SW480 (cell line): ENCODE data around the gene NSG2.

Source experiments
- DNase-seq: peaks from one replicate; pipeline ENCODE4 v3.0.0-alpha.2; 2016; ENCODE audit warnings: low spot score

Gene NSG2

DNA sequence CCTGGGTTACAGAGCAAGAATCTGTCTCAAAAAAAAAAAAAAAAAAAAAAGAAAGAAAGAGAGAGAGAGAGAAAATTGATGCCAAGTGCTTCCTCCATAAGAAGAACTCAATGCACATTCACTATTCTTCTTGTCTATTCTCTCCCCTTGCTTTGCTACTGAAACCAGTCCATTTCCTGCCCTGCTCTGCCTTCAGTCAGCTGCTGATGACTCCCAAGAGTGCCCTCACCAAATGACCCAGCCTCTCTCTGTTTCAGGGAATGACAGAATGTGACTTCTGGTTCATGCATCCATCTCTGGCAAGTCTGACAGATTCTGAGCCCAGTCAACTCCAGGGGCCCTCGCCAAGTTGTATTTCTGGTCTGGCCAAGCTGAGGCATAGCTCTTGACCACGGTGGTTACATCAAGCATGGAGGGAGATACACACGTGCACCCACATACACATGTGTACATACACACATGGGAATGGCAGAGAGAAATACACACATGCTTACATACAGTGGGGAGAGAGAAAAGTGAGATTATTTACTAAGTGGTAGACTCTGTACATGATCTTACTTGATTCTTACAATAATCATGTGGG is 106.2 kb downstream of the NSG2 start:
- no peak for DNase-seq

GRCh38 chr5:174154559-174154958 is 109.1 kb downstream of the NSG2 start:
- no peak for DNase-seq

DNA sequence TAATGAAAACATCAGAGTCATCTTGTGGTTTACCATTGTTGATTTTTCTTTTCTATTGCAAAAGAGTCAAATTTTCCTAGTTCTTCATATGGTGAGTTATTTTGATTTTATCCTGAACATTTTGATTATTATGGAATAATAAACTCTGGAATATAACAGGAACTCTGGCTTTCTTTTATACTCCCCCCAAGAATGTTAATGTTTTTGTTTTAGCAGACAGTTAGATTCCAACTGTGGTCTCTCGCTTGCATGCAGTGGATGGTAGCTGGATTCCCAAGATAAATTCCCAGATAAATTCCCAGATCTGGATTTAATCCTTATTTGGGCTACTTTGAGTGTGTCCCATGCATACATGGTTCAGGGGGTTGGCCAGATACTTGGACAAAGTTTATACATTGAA is 109.8 kb downstream of the NSG2 start:
- DNase-seq, result no peak

- DNase-seq, result no peak
Observed at GRCh38 chr5:174155706-174156105, 110.2 kb downstream of the NSG2 start.

DNA sequence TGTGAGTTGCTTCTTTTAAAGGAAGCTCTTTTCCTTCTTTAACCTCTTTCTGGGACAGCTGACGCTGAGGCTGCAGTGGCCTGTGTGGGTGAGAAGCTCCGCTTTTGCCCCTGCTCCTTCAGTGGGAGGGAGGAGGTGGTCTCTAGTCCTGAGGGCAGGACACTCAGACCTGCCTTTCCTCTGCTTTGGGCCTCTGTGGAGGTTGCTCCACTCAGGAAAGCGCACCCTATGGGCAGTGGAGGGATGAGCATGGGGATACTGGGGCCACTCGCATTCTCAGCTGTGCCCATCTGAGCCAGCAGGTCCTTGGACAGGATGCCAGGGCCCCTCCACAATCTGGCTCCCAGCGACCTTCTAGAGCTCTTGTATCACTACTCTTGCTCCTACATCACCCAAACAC is 111.5 kb downstream of the NSG2 start:
- no peak for DNase-seq
